H1 (cell line): Measurements from ENCODE around the gene PRRC2A. TPM values are rescaled to one million over a fixed set of nuclear protein-coding genes. Genes with fewer than 3 reads are reported as not detected.

Source experiments
- CTCF ChIA-PET: fragments of 300-600 bp; sonication (Branson Sonifier 250); formaldehyde crosslinking; loops from one replicate; lab custom pipeline; 2021; ENCODE audit not compliant: partially characterized antibody; lab: Charles Lee
- POLR2A ChIA-PET: fragments of 300-600 bp; sonication (Branson Sonifier 250); formaldehyde crosslinking; loops from one replicate; lab custom pipeline; 2021; ENCODE audit warnings: inconsistent platforms; ENCODE audit not compliant: partially characterized antibody; lab: Charles Lee
- DNase-seq, 2 experiments: peaks; one replicate each; pipeline versions ENCODE4 v3.0.0 to v3.0.0-alpha.2; 2010 to 2022; ENCODE audit warnings: low spot score in 2 of 2, low read depth in 1 of 2, mixed read lengths in 1 of 2
- FAIRE-seq: peaks from 2 replicates; lab custom pipeline; 2011; peaks lifted over from hg19 to GRCh38; lab: Jason Lieb, UNC
- H2AFZ ChIP-seq: 2 replicates; pipeline ENCODE4 v1.8.1; 2012; ENCODE audit warnings: low read length, inconsistent platforms
- H2AK5ac ChIP-seq: 2 replicates; pipeline ENCODE4 v1.6.1; 2013; ENCODE audit warnings: low read depth, low read length
- H2BK120ac ChIP-seq: replicated peaks from 2 replicates; pipeline ENCODE3; 2013; ENCODE audit warnings: low read depth, low read length, inconsistent platforms
- H2BK12ac ChIP-seq: 2 replicates; pipeline ENCODE4 v1.6.1; 2013; ENCODE audit warnings: low read depth, low read length
- H2BK15ac ChIP-seq: 2 replicates; pipeline ENCODE4 v1.6.1; 2013; ENCODE audit warnings: low read length
- H2BK20ac ChIP-seq: 2 replicates; pipeline ENCODE4 v1.6.1; 2013; ENCODE audit warnings: low read length
- H2BK5ac ChIP-seq: 2 replicates; pipeline ENCODE4 v1.6.1; 2013; ENCODE audit warnings: low read depth, low read length
- H3K14ac ChIP-seq: 2 replicates; pipeline ENCODE4 v1.6.1; 2013; ENCODE audit warnings: inconsistent platforms; ENCODE audit not compliant: insufficient read length
- H3K18ac ChIP-seq: 2 replicates; pipeline ENCODE4 v1.6.1; 2013; ENCODE audit warnings: low read length; ENCODE audit errors: extremely low read depth
- H3K23ac ChIP-seq: 2 replicates; pipeline ENCODE4 v1.6.1; 2013; ENCODE audit warnings: inconsistent platforms; ENCODE audit not compliant: insufficient read length
- H3K23me2 ChIP-seq: 2 replicates; pipeline ENCODE4 v1.6.1; 2013; ENCODE audit warnings: low read depth, low read length
- H3K27ac ChIP-seq: 2 replicates; pipeline ENCODE4 v1.6.1; 2011; ENCODE audit warnings: low read depth, low read length, inconsistent platforms
- H3K27me3 ChIP-seq, 4 experiments: replicated peaks in 1 of 4; 1 replicate in 1 of 4; 2 replicates in 3 of 4; pipeline versions ENCODE4 v1.6.1 to v1.8.1; 2011 to 2013; ENCODE audit warnings: low read length in 3 of 4, mild to moderate bottlenecking in 3 of 4, inconsistent platforms in 2 of 4, mixed read lengths in 2 of 4, moderate library complexity in 1 of 4; ENCODE audit not compliant: control insufficient read depth in 3 of 4, insufficient read depth in 3 of 4; ENCODE audit errors: extremely low read depth in 1 of 4
- H3K36me3 ChIP-seq, 4 experiments: 2 replicates each; pipeline versions ENCODE4 v1.6.1 to v1.8.1; 2011 to 2013; ENCODE audit warnings: mild to moderate bottlenecking in 4 of 4, low read length in 3 of 4, moderate library complexity in 2 of 4, control low read depth in 1 of 4, inconsistent platforms in 1 of 4; ENCODE audit not compliant: insufficient read depth in 4 of 4, control insufficient read depth in 2 of 4
- H3K4ac ChIP-seq: replicated peaks from 2 replicates; pipeline ENCODE3; 2013; ENCODE audit warnings: low read length, low read depth, mixed read lengths, inconsistent platforms; ENCODE audit not compliant: insufficient read length
- H3K4me1 ChIP-seq, 4 experiments: replicated peaks in 1 of 4; 1 replicate in 1 of 4; 2 replicates in 3 of 4; pipeline versions ENCODE4 v1.6.1 to v1.8.1; 2011 to 2013; ENCODE audit warnings: low read length in 3 of 4, inconsistent platforms in 2 of 4, mixed read lengths in 1 of 4; ENCODE audit not compliant: insufficient read depth in 4 of 4, control insufficient read depth in 3 of 4
- H3K4me2 ChIP-seq, 2 experiments: 2 replicates each; pipeline versions ENCODE4 v1.6.1 to v1.8.1; 2011 to 2013; ENCODE audit warnings: low read depth in 2 of 2, low read length in 2 of 2, control low read depth in 1 of 2, inconsistent platforms in 1 of 2, mild to moderate bottlenecking in 1 of 2; ENCODE audit not compliant: insufficient read depth in 1 of 2
- H3K4me3 ChIP-seq, 4 experiments: fragments of 200-600, 300-600 bp in 1 of 4; sonication (generic), shearing (Covaris generic), sonication (Bioruptor Twin) in 1 of 4; 2 replicates each; pipeline versions ENCODE4 v1.5.1 to v1.8.1; 2011 to 2016; ENCODE audit warnings: low read length in 4 of 4, low read depth in 3 of 4, control low read depth in 2 of 4, inconsistent platforms in 2 of 4, mild to moderate bottlenecking in 2 of 4, mixed read lengths in 1 of 4, moderate library complexity in 1 of 4; ENCODE audit not compliant: insufficient read depth in 2 of 4; ENCODE audit errors: extremely low read depth in 1 of 4
- H3K56ac ChIP-seq: replicated peaks from 2 replicates; pipeline ENCODE3; 2013; ENCODE audit warnings: low read depth, mild to moderate bottlenecking, mixed read lengths, low read length, inconsistent platforms; ENCODE audit not compliant: insufficient read length
- H3K79me1 ChIP-seq: 2 replicates; pipeline ENCODE4 v1.6.1; 2013; ENCODE audit warnings: low read depth, low read length, control low read depth
- H3K79me2 ChIP-seq, 2 experiments: 2 replicates each; pipeline versions ENCODE4 v1.6.1 to v1.8.1; 2012 to 2013; ENCODE audit warnings: low read length in 2 of 2, mild to moderate bottlenecking in 2 of 2, inconsistent platforms in 1 of 2; ENCODE audit not compliant: insufficient read depth in 2 of 2, control insufficient read depth in 1 of 2
- H3K9ac ChIP-seq, 4 experiments: replicated peaks in 1 of 4; 1 replicate in 1 of 4; 2 replicates in 3 of 4; pipeline versions ENCODE4 v1.6.1 to v1.8.1; 2011 to 2013; ENCODE audit warnings: low read depth in 3 of 4, low read length in 3 of 4, control low read depth in 2 of 4, mild to moderate bottlenecking in 2 of 4, moderate library complexity in 2 of 4, inconsistent platforms in 1 of 4; ENCODE audit errors: extremely low read depth in 1 of 4
- H3K9me3 ChIP-seq, 2 experiments: 2 replicates each; pipeline versions ENCODE4 v1.6.1 to v1.8.1; 2012 to 2013; ENCODE audit warnings: mild to moderate bottlenecking in 2 of 2, moderate library complexity in 2 of 2, control low read depth in 1 of 2, inconsistent platforms in 1 of 2, low read depth in 1 of 2, low read length in 1 of 2, mixed read lengths in 1 of 2; ENCODE audit not compliant: insufficient read depth in 2 of 2
- H4K20me1 ChIP-seq, 2 experiments: replicated peaks in 1 of 2; 2 replicates each; pipeline versions ENCODE3 to v1.8.1; 2011 to 2013; ENCODE audit warnings: inconsistent platforms in 2 of 2, low read length in 2 of 2, mild to moderate bottlenecking in 1 of 2; ENCODE audit not compliant: insufficient read depth in 2 of 2, control insufficient read depth in 1 of 2
- H4K5ac ChIP-seq: 2 replicates; pipeline ENCODE4 v1.6.1; 2013; ENCODE audit warnings: low read length, low read depth, mixed read lengths, inconsistent platforms; ENCODE audit not compliant: insufficient read length
- H4K8ac ChIP-seq: 2 replicates; pipeline ENCODE4 v1.8.0; 2013; ENCODE audit warnings: mild to moderate bottlenecking, moderate library complexity, low read length, inconsistent platforms; ENCODE audit not compliant: insufficient read depth; ENCODE audit errors: extremely low read depth
- H4K91ac ChIP-seq: replicated peaks from 2 replicates; pipeline ENCODE3; 2013; ENCODE audit warnings: low read length, mixed read lengths, inconsistent platforms; ENCODE audit not compliant: insufficient read length
- CEBPB ChIP-seq: IDR thresholded peaks from 2 replicates; pipeline ENCODE4 v1.6.1; 2012; ENCODE audit warnings: low read depth, low read length
- CHD2 ChIP-seq: IDR thresholded peaks from 2 replicates; pipeline ENCODE4 v1.6.1; 2012; ENCODE audit warnings: low read length, improper control_type of control experiment
- CTCF ChIP-seq, 3 experiments: IDR thresholded peaks; 1 replicate in 2 of 3; 2 replicates in 1 of 3; pipeline versions ENCODE4 v1.5.1 to v1.6.1; 2011; ENCODE audit warnings: low read length in 3 of 3, mild to moderate bottlenecking in 3 of 3, inconsistent platforms in 2 of 3, low read depth in 1 of 3, moderate library complexity in 1 of 3; ENCODE audit not compliant: insufficient read depth in 1 of 3; ENCODE audit errors: control extremely low read depth in 1 of 3
- HDAC2 ChIP-seq, 2 experiments: fragments of 300-600 bp in 1 of 2; sonication (generic) in 1 of 2; IDR thresholded peaks; 2 replicates each; pipeline ENCODE4 v1.6.1; 2011 to 2012; ENCODE audit warnings: low read depth in 2 of 2, low read length in 2 of 2, mild to moderate bottlenecking in 2 of 2, moderate library complexity in 2 of 2, borderline replicate concordance in 1 of 2, inconsistent platforms in 1 of 2
- KDM5A ChIP-seq: fragments of 200-600 bp; IDR thresholded peaks from 2 replicates; pipeline ENCODE4 v1.7.1; 2012; ENCODE audit warnings: mild to moderate bottlenecking, low read length, inconsistent platforms, mixed read lengths
- NRF1 ChIP-seq: IDR thresholded peaks from 2 replicates; pipeline ENCODE4 v1.6.1; 2011; ENCODE audit warnings: mild to moderate bottlenecking, low read depth, low read length, improper control_type of control experiment
- RAD21 ChIP-seq, 2 experiments: IDR thresholded peaks in 1 of 2; conservative IDR thresholded peaks in 1 of 2; 2 replicates each; pipeline ENCODE4 v1.6.1; 2011; ENCODE audit warnings: low read depth in 2 of 2, low read length in 2 of 2, improper control_type of control experiment in 1 of 2, inconsistent platforms in 1 of 2, mild to moderate bottlenecking in 1 of 2, moderate library complexity in 1 of 2
- SP1 ChIP-seq: IDR thresholded peaks from 2 replicates; pipeline ENCODE4 v1.6.1; 2011; ENCODE audit warnings: low read depth, low read length
- WGBS, 2 experiments: shearing (Covaris generic) in 1 of 2; methylation state at CpG; one replicate each; pipeline versions ENCODE4 v1.1.6 to v1.1.7; 2013 to 2015; ENCODE audit warnings: low lambda C conversion rate in 2 of 2, mixed read lengths in 2 of 2, inconsistent platforms in 1 of 2, low coverage in 1 of 2, missing lambda C conversion rate in 1 of 2; ENCODE audit not compliant: insufficient replicate concordance in 2 of 2, insufficient coverage in 1 of 2, insufficient read length in 1 of 2; ENCODE audit errors: extremely low coverage in 1 of 2, missing lambda C conversion rate in 1 of 2; 5-methylcytosine and 5-hydroxymethylcytosine counted together
- polyA plus RNA-seq, 7 experiments: library from polyadenylated mRNA; depleted of rRNA in 3 of 7; stranded (reverse) in 5 of 7; unstranded in 2 of 7; fragments of >200 nt in 5 of 7; fragments of 200-250 nt in 2 of 7; gene quantifications; 1 replicate in 5 of 7; 2 replicates in 1 of 7; 4 replicates in 1 of 7; pipeline versions ENCODE4 v1.2.1 to v1.2.3, GENCODE V29; 2011 to 2013; ENCODE audit warnings: missing spikeins in 2 of 7, mixed read lengths in 2 of 7
- total RNA-seq: library from RNA; stranded (reverse); fragmentation: NEBNext Ultra II Directional; extraction: Animal tissue kit (Norgen Biotek cat#: 25700); gene quantifications from 2 replicates; pipeline ENCODE4 v1.2.1, GENCODE V29; 2021

The PRRC2A gene
- total and polyA plus RNA-seq, 2 of the 8 experiments (the other 6 are each of a cell fraction or from before 2014, with no cell fraction given): 118 to 300 TPM

- CTCF ChIA-PET: interaction anchor here (0.6 to 22.0 kb wide), 14 partner anchors 4 to 68 kb away, joined by 3 to 640 read pairs (median 5); partner anchors contain the start of genes ATP6V1G2, LST1, LTB and NCR3
- Histone ChIP-seq H3K18ac (no peak overlapping the region), H2AFZ (no peak overlapping the region), H3K79me2 (no peaks in the 10 kb centered on the region), H3K9me3 (no peaks in the 10 kb centered on the region), H3K4ac (no peak overlapping the region), H2BK20ac (peak overlapping the region; percentile 73; the same call in 1 of the 2 replicates), H3K27ac (no peak overlapping the region), H3K4me2 (no peak overlapping the region), H2AK5ac (no peak overlapping the region), H4K8ac (no peak overlapping the region), H4K91ac (no peak overlapping the region), H3K23me2 (peaks cover 7% of the 10 kb centered on the region; the same call in 1 of the 2 replicates), H3K4me3 (no peak overlapping the region), H2BK12ac (no peak overlapping the region), H2BK15ac (peak overlapping the region; percentile 73; the same call in 1 of the 2 replicates), H3K23ac (no peak overlapping the region)
- no peak for TF ChIP-seq CEBPB
- no peak for TF ChIP-seq SP1
- peak; percentile 42 to 52 for TF ChIP-seq RAD21 (IDR thresholded peaks at IDR 0.05 in 1 of 2, conservative IDR thresholded peaks at IDR 0.05 in 1 of 2; ENCODE audit: low read depth in 2 of 2, low read length in 2 of 2)
- no peak for TF ChIP-seq HDAC2 (IDR thresholded peaks at IDR 0.05; ENCODE audit: borderline replicate concordance in 1 of 2, low read depth in 2 of 2, low read length in 2 of 2)
- no peak for TF ChIP-seq KDM5A
- TF ChIP-seq CHD2: no peak
- peak; percentile 55 to 87 (median 55) for TF ChIP-seq CTCF (IDR thresholded peaks at IDR 0.05; ENCODE audit: control extremely low read depth in 1 of 3, insufficient read depth in 1 of 3, low read depth in 1 of 3, low read length in 3 of 3)
- no peak for TF ChIP-seq NRF1
- TF ChIP-seq, all 59 proteins: peak for 2
- Histone ChIP-seq H2BK120ac (no peak overlapping the region), H3K36me3 (no peaks in the 10 kb centered on the region), H3K14ac (no peak overlapping the region), H3K9ac (no peak overlapping the region), H4K5ac (no peak overlapping the region), H3K4me1 (peaks cover 0 to 7% (median 6%) of the 10 kb centered on the region in 4 experiments; a peak in 5 of 7 replicates), H3K56ac (no peak overlapping the region), H4K20me1 (no peaks in the 10 kb centered on the region), H3K27me3 (no peaks in the 10 kb centered on the region; a peak in 3 of 7 replicates), H3K79me1 (no peaks in the 10 kb centered on the region), H2BK5ac (no peak overlapping the region)
- FAIRE-seq (no peak), DNase-seq (no peak)
- POLR2A ChIA-PET: interaction anchor here (0.9 to 3.9 kb wide), 6 partner anchors 9 to 57 kb away, joined by 3 to 16 read pairs (median 6); partner anchors contain the start of genes DDX39B, MCCD1 and NFKBIL1
- WGBS, 2 experiments: 50% methylated on average over 2 of the region's 2 CpGs; no CpG with 5 or more reads in 1 of the 2 experiments
These were observed 35.0 kb upstream of the PRRC2A start for GRCh38 chr6:31585491-31585890.
